Measurements from ENCODE around the gene ILRUN.
"Not testable (repeated sequence)": the region's sequence is repeated elsewhere in the genome, so short reads cannot be mapped to it uniquely, and the experiment has no call there.

ILRUN gene

DNA sequence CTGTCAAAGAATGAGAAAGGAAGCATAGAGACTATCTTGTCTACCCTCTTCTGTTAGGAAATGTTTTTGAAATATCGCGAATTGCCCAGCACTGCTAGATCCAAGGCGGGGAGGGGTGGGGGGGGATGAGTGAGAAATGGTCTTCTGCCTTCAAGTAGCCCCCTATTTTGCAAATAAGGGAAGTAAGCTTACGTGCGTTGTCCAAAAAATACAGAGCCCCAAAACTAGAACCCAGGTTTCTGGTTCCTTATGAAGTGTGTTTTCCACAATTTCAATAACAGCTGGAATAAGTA is 923 bp upstream of the ILRUN start:
- DNase-seq (ENCODE audit: low read depth), result no peak

DNA sequence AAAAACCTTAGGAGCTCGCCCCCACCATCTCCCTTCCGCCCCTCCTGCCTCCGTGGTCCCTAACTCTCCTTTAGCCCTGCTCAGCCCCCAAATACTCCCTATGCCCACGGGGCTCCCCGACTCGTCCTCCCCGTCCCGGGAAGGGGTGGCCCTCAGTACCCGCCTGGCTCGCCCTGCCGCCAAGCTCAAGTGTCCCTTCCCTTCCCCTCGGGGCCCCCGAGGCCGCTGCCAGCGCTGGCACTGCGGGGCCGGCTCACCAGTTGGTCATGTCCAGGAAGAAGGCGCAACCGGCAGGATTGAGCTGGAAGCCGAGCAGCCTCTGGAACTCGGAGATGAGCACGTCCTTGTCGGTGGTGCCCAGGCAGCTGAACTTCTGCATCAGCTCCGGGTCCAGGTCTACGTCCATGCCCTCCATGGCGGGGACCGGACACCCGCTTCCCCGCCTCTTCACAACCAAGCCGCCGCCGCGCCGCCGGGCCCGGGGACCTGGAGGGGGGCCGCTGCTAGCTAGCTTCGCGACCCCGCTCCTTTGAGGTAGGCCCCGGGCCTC is 303 bp downstream of the ILRUN start:
- DNase-seq (ENCODE audit: low read depth), result no peak

DNA sequence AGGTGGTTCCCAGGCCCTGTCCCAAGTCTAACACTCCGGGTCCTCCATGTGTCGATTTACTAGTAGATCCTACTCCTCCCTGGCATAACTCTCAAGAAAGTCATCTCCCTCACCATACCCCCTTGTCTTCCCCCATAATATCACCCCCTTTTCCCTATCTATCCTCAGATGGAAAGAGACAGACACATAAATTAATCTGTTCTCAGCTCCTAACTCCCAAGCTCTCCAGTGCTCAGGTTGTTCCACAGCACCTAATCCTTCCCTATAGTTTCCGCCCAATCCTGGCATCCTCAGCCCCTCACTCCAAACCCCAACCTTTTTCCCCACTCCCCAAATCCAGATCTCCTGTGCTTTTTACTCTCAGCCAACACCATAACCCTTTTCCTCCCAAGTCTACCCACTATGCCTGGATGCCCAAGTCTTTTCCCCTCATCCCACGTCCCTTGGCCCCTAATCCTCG is 808 bp downstream of the ILRUN start:
- no peak for DNase-seq (ENCODE audit: low read depth)

DNA sequence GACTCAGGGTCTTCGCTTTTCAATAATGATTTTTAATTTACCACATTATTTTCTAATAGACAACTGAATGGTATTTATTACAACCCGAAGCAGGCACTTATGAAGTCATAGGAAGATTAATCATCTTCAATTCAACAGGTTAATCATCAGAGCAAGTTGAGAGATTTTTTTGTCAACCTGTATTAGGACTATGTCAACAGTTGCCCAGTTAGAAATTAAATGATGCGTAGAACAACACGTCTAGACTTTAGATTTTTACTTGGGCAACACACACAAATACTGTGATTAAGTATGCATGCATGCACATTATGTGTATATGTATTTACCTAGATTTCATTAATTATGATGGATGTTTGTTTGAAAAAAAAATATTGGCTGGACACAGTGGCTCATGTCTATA is 4.3 kb downstream of the ILRUN start:
- no peak for DNase-seq (ENCODE audit: low read depth)

DNA sequence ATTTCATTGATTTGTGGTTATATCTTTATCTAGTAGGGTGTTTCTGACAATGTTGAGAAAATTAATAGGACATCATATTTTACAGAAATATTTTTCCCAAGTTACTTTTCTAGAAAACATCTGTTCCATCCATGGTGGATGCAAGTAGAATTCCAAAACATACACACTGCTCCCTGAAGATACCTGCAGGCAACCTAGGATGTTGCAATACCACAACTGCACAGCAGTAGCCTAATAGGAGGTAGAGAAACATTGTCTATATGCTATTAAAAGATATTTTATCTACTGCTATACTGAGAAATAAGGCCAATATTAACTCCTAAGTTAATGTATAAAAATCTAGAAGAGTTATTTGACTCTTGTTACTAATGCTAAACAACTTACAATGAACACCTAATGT is 6.8 kb downstream of the ILRUN start:
- no peak for DNase-seq (ENCODE audit: low read depth)

DNA sequence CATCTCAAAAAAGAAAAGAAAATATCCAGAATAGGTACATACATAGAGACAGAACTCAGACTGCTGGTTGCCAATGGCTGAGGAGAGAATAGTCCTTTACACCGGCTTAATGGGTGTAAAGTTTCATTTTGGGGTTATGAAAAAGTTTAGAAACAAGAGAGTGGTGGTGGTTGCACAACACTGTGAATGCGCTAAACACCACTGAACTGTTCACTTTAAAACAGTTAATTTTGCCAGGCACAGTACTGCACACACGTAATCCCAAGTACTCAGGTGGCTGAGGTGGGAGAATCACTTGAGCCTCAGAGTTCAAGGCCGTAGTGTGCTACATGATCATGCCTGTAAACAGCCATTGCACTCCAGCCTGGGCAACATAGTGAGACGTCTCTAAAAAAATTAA is 7.6 kb downstream of the ILRUN start:
- DNase-seq (ENCODE audit: low read depth), result no peak

DNA sequence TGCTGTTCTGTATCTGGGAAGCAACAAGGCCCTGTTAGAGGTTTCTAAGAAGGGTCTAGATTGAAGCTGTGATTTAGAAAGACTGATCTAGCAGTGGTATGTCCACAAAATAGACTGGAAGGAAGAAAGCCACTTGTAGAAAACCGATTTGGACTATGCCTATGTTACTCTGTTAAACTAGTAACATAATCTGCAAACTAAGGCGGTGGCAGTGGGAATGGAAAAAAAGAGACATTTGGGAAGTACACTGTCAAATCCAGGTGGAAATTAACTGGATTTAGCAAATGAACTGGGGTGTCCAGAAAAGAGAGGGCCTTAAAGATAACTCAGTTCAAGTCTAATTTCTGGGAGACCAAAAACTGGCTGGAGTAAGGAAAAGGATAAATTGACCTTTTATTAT is 11.6 kb downstream of the ILRUN start:
- DNase-seq (ENCODE audit: low read depth), result no peak

DNA sequence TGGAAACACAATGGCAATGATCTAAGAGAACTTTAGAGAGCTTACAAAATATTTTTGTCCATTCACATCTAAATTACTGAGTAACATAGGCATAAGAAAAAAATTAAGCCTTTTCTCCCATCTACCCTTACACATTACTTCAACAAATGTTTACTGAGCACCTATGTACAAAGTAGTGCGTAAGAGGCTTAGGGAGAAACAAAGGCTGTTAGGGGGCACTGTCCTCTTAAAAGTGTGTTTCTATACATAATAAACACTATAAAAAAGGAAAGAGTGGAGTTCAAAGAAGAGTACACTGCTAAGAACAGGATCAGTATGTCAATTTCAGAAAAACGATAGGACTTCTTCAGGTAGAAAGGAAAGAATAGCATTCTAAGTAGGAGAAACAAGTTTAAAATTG is 12.2 kb downstream of the ILRUN start:
- no peak for DNase-seq (ENCODE audit: low read depth)

DNA sequence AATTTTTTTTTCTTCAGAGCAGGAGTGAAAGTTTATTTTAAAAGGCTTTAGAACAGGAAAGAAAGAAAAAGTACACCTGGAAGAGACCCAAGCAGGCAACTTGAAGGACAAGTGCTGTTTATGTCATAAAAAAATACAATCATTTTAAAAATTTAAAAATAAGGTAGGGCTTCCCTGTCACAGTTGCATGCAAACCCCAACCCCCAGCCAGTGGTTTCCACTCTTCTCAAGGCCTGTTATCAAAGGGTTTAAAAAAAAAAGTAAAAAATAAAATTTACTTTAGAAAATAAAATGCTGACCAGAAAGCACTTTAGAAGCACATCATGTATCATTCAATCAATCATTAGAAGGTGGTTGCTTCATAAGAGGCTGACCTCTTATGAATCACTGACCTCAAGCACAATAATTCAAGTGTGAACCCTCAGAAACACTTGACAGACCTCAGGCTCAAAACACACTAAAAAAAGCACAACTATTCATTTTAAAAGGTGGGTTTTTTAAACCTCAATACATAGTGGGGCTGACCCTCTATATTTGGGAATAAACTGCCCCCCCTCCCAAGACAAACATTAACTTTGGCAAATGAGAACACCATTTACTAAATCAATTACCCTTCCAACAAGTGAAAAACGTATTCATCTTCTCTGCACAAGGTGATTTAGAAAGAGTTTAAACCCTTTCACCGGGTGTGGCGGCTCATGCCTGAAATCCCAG is 15.6 kb downstream of the ILRUN start:
- DNase-seq (ENCODE audit: low read depth), result no peak

DNA sequence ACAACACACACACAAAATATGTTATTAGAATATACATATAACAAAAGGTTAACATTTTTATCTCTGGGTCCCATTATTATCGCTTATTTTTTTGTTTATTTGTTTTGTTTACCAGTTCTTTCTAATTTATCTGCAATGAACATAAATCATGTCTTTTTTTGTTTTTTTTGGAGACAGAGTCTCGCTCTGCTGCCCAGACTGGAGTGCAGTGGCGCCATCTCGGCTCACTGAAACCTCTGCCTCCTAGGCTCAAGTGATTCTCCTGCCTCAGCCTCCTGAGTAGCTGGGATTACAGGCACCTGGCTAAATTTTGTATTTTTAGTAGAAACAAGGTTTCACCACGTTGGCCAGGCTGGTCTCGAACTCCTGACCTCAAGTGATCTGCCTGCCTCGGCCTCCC is 16.3 kb downstream of the ILRUN start:
- DNase-seq (ENCODE audit: low read depth), result not testable (repeated sequence)

DNA sequence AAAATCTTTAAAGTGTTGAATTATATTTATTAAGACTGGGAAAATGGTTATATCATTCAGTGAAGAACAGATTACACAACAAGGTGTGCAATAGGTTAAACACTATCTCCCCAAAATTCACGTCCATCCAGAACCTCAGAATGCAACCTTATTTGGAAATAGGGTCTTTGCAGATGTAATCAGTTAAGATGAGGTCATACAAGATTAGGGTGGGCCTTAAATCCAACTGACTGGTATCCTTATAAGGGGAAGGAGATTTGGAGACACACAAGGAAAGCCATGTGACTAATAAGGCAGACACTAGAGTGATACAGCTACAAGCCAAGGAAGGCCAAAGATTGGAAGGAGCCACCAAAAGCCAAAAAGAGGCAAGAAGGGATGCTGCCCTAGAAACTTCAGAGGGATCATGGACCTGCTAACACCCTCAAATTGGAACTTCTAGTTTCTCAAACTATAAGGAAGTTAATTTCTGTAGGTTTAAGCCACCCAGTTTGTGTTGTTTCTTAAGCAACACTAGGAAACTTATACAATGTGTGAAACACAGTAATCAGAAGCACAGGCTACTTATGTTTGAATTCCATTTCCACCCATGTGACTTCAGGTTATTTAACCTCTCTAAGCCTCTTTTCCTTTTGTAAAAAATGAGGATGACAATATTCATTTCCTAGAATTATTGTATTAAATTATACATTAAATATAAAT is 16.9 kb downstream of the ILRUN start:
- no peak for DNase-seq (ENCODE audit: low read depth)

DNA sequence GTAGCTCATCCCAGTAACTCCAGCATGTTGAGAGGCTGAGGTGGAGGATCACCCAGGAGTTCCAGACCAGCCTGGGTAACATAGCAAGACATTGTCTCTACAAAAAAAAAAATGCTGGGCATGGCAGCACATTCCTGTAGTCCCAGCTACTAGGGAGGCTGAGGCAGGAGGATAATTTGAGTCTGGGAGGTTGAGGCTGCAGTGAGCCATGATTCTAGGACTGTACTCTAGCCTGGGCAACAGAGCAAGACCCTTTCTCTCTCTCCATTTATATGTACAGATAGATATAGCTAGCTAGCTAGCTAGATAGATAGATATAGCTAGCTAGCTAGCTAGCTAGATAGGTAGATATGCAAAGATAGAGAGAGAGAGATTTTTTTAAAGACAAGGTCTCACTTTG is 20.4 kb downstream of the ILRUN start:
- no peak for DNase-seq (ENCODE audit: low read depth)

DNA sequence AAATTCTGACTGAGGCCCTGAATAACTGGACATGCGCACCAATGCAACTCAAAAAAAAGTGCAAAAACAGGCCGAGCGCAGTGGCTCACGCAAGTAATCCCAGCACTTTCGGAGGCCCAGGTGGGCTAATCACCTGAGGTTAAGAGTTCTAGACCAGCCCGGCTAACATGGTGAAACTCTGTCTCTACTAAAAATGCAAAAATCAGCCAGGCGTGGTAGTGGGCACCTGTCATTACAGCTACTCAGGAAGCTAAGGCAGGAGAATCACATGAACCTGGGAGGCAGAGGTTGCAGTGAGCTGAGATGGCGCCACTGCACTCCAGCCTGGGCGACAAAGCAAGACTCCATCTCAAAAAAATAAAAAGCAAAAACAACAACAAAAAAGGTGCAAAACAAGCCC is 21.6 kb downstream of the ILRUN start:
- DNase-seq (ENCODE audit: low read depth), result not testable (repeated sequence)

DNA sequence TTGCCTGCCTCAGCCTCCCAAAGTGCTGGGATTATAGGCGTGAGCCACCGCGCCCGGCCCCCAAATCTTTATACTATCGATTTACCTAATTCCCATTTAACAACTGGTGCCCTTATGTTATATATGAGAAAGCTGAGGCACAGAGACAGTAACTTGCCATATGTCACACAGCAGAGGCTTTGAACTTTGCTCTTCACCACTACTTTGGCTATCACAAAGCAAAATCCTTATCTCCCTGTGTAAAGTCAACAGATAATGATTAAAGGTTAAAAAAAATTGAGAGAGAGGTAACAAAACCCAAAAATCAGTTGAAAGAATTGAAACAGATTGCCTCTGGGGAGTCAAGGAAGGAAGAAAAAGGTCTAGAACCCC is 22.3 kb downstream of the ILRUN start:
- no peak for DNase-seq (ENCODE audit: low read depth)

DNA sequence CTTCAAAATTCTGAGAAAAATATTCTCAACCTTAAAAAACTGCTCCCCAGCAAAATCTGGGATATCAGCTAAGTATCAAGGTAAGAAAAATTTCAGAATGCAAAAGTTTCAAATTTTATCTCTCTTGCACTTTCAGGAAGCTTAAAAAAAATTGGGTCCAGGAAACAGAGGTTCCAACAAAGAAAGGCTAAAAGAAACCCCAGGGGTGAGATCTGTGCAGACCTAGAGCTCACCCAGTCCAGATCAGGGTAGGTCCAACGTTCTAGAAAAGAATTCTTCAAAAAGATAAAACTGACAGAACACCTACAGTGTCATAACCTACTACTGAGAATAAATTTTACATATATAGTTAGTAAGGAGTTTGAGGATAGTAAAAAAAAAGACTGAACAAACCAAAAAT is 23.5 kb downstream of the ILRUN start:
- no peak for DNase-seq (ENCODE audit: low read depth)

DNA sequence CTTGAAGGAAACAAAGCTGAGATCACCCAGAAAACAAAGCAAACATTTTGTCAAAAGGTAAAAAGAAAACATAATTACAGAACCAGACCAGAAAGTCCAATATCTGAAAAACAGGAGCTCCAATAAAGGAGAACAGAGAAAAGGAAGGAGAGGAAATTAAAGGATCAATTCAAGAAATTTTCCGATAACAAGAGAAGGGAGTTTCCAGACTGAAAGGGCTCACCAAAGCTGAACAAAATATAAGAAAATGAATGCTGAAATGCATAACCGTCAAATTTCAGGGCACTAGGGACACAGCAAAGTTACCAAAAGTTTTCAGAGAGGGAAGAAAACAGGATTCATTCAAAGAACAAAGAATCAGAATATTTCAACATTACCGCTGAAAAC is 23.9 kb downstream of the ILRUN start:
- no peak for DNase-seq (ENCODE audit: low read depth)

DNA sequence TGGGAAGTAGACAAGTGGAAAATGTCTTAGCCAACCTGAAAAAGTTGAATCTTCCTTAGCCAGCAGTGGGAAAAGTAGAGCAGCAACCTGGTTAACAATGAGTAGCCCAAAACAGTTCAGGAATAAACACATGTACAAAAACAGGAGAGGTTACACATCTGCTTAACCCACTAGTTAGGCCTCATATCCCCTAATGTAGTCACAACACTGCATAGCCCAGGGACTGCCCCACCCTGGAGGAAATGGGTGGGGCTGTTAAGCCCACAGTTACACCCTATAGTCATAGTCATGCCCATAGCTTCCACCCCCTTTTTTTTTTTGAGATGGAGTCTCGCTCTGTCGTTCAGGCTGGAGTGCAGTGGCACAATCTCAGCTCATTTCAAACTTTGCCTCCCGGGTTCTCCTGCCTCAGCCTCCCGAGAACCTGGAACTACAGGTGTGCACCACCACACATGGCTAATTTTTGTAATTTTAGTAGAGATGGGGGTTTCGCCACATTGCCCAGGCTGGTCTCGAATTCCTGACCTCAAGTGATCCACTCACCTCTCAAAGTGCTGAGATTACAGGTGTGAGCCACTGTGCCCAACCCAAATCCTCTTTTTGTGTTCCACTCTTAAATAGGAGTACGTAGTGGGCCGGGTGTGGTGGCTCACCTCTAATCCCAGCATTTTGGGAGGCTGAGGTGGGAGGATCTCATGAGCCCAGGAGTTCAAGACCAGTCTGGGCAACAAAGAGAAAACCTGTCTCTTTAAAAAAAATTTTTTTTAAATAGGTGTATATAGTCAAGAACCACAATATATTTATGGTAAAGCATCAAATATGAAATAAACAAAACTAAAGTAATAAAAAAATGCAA is 24.5 kb downstream of the ILRUN start:
- DNase-seq (ENCODE audit: low read depth), result peak; percentile 63

DNA sequence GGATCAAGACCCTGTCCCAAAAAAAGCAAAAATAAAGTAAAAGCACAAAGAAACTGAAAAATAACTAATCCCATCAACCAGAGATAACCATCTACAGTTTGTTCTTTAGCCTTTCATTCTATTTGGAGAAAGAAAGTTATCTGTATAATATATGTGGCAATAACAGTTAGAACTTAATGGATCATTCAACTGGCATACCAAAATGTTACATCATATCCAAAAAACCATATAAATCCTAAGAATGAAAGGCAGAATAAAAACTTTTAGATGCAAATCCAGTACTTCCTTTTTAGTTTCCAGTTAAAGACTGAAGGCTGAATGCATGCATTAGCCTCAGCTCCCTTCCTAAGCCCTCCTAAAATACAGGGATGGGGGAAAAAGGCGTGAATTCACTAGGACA is 25.2 kb downstream of the ILRUN start:
- no peak for DNase-seq (ENCODE audit: low read depth)

DNA sequence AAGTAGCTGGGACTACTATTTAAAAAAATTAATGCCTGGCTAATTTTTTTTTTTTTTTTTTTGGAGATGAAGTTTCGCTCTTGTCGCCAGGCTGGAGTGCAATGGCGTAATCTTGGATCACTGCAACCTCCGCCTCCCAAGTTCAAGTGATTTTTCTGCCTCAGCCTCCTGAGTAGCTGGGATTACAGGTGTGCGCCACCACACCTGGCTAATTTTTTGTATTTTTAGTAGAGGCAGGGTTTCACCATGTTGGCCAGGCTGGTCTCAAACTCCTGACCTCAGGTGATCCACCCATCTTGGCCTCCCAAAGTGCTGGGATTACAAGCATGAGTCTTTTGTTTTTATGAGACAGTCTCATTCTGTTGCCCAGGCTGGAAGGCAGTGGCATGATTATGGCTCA is 27.8 kb downstream of the ILRUN start:
- DNase-seq (ENCODE audit: low read depth), result not testable (repeated sequence)

DNA sequence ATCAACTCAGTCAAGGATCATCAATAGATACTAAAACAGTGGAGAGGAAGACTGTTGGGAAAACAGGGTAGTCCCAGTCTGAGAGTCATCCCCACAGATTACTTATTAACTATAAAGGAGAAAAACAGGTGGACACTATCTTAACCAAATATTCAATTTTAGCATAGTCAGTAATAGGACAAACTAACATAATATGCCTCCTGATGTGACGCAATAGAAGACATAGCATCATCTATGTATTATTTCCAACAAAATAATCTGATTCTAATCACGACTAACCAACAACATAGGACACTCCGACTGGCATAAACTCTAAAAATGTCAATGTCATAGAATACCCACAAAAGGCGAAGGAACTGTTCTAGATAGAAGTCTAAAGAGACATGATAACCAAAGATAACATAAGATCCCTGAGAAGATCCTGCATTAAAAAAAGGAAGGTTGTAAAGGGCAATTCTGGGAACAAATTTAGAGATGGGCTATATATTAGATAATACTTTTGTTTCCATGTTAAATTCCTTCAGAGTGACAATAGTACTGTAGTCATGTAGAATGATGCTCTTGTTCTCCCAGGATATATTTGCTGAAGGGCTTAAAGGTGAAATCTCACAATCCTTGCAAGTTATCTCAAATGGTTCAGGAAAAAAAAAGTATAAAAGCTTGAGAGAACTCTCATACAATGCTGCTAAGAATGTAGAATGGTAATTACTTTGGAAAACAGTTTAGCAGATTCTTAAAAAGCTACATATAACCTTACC is 28.9 kb downstream of the ILRUN start:
- no peak for DNase-seq (ENCODE audit: low read depth)

DNA sequence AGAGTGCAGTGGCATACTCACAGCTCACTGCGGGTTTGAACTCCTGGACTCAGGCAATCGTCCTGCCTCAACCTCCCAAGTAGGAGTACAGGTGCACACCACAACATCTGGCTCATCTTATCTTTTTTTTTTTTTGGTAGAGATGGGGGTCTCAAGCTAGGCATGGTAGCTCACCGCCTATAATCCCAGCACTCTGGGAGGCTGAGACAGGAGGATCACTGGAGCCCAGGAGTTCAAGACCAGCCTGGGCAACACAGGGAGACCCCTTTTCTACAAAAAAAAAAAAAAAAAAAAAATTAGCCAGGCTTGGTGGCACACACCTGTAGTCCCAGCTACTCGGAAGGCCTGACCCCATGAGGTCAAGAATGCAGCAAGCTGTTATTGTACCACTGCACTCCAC is 31.5 kb downstream of the ILRUN start:
- no peak for DNase-seq (ENCODE audit: low read depth)

DNA sequence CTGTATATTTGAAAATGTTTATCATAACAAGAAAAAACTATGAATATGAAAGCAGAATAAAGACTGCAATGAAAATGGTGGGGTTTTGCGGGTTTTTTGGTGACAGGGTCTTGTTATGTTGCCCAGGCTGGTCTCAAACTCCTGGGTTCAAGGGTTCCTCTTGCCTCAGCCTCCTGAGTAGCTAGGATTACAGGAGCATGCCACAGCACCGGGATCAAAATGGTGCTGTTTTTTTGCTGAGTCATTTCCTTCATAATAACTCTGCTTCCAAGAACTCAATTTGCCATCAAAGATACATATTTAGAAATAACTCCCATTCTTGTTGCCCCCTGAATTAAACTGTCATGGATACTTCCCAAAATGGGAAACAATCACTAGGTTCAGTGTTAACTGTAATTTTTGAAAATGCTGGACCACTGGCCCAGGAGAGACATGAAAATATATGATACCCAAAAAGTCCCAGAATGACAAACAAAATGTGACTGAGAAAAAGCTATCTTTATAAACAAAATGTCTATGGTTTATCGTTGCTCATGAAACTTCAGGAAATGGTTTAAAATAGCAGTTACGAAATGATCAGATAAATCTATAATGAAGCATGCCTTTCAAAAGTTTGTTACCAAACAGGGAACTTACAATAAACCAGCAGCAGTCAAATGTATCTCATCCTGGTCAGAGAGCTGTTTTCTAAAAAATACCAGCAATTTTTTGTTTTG is 32.2 kb downstream of the ILRUN start:
- no peak for DNase-seq (ENCODE audit: low read depth)
